ENCODE measurements around the gene AREL1.

Gene AREL1

GRCh38 chr14:74733221-74733620 is 20.3 kb upstream of the AREL1 start:
- Histone ChIP-seq H3K4me1 (ENCODE audit: insufficient read depth, low read length, poor library complexity, severe bottlenecking) (no peaks in the 10 kb centered on the region), H3K27me3 (ENCODE audit: insufficient read depth, low read length, poor library complexity, severe bottlenecking) (no peaks in the 10 kb centered on the region), H3K9ac (ENCODE audit: low read depth, low read length, poor library complexity, severe bottlenecking) (no peak overlapping the region), H3K9me2 (replicated peaks; ENCODE audit: low read depth, low read length) (no peaks in the 10 kb centered on the region), H3K79me2 (ENCODE audit: insufficient read depth, low read length) (peaks cover 5% of the 10 kb centered on the region; the same call in 1 of the 2 replicates), H3K36me3 (ENCODE audit: insufficient read depth, low read length) (peaks cover 46% of the 10 kb centered on the region; the same call in 1 of the 2 replicates), H3K4me3 (ENCODE audit: low read length, poor library complexity, severe bottlenecking) (no peak overlapping the region), H4K20me1 (ENCODE audit: insufficient read depth, low read length, poor library complexity, severe bottlenecking) (no peaks in the 10 kb centered on the region), H3K4me2 (ENCODE audit: low read depth, low read length, poor library complexity, severe bottlenecking) (no peak overlapping the region), H3K9me3 (ENCODE audit: insufficient read depth, low read depth, low read length) (no peaks in the 10 kb centered on the region), H3F3A (ENCODE audit: low read depth) (no peaks in the 10 kb centered on the region), H2AFZ (ENCODE audit: low read length) (no peak overlapping the region)
- TF ChIP-seq EZH2phosphoT487 (IDR thresholded peaks at IDR 0.05; ENCODE audit: borderline replicate concordance), result no peak
- TF ChIP-seq, protein P1, sequence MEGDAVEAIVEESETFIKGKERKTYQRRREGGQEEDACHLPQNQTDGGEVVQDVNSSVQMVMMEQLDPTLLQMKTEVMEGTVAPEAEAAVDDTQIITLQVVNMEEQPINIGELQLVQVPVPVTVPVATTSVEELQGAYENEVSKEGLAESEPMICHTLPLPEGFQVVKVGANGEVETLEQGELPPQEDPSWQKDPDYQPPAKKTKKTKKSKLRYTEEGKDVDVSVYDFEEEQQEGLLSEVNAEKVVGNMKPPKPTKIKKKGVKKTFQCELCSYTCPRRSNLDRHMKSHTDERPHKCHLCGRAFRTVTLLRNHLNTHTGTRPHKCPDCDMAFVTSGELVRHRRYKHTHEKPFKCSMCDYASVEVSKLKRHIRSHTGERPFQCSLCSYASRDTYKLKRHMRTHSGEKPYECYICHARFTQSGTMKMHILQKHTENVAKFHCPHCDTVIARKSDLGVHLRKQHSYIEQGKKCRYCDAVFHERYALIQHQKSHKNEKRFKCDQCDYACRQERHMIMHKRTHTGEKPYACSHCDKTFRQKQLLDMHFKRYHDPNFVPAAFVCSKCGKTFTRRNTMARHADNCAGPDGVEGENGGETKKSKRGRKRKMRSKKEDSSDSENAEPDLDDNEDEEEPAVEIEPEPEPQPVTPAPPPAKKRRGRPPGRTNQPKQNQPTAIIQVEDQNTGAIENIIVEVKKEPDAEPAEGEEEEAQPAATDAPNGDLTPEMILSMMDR (conservative IDR thresholded peaks at IDR 0.05; ENCODE audit: low read length), result no peak

DNA sequence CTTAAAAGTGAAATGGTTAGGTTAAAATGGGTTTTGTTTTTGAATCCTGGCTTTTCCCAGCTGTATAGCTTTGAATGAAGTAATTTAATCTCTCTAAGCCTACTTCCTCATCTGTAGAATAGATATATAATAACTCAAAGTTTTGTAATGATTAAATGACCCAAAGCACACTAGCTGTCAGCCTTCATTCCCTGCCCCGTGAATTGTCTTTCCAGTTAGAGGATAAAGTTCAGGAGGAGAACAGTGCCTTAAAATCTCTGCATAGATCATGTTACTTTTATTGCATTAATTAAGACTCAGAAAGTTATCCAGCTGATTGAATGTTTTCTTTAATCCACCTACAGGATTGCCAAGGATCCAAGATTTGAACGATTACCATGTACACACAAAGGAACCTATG is 19.5 kb upstream of the AREL1 start:
- no peak overlapping the region for H3K4me3 ChIP-seq (ENCODE audit: low read length, poor library complexity, severe bottlenecking)
- H3K36me3 ChIP-seq (ENCODE audit: insufficient read depth, low read length), result peaks cover 44% of the 10 kb centered on the region; the same call in 1 of the 2 replicates
- H3K4me2 ChIP-seq (ENCODE audit: low read depth, low read length, poor library complexity, severe bottlenecking), result no peak overlapping the region
- no peaks in the 10 kb centered on the region for H3K9me2 ChIP-seq (replicated peaks; ENCODE audit: low read depth, low read length)
- no peaks in the 10 kb centered on the region for H3K4me1 ChIP-seq (ENCODE audit: insufficient read depth, low read length, poor library complexity, severe bottlenecking)
- TF ChIP-seq EZH2phosphoT487 (IDR thresholded peaks at IDR 0.05; ENCODE audit: borderline replicate concordance), result no peak
- TF ChIP-seq, protein P1 (conservative IDR thresholded peaks at IDR 0.05; ENCODE audit: low read length), result no peak
- H3F3A ChIP-seq (ENCODE audit: low read depth), result no peaks in the 10 kb centered on the region
- H3K9ac ChIP-seq (ENCODE audit: low read depth, low read length, poor library complexity, severe bottlenecking), result no peak overlapping the region
- peaks cover 5% of the 10 kb centered on the region; the same call in 1 of the 2 replicates for H3K79me2 ChIP-seq (ENCODE audit: insufficient read depth, low read length)
- no peaks in the 10 kb centered on the region for H4K20me1 ChIP-seq (ENCODE audit: insufficient read depth, low read length, poor library complexity, severe bottlenecking)
- H2AFZ ChIP-seq (ENCODE audit: low read length), result no peak overlapping the region
- no peaks in the 10 kb centered on the region for H3K9me3 ChIP-seq (ENCODE audit: insufficient read depth, low read depth, low read length)
- no peaks in the 10 kb centered on the region for H3K27me3 ChIP-seq (ENCODE audit: insufficient read depth, low read length, poor library complexity, severe bottlenecking)

DNA sequence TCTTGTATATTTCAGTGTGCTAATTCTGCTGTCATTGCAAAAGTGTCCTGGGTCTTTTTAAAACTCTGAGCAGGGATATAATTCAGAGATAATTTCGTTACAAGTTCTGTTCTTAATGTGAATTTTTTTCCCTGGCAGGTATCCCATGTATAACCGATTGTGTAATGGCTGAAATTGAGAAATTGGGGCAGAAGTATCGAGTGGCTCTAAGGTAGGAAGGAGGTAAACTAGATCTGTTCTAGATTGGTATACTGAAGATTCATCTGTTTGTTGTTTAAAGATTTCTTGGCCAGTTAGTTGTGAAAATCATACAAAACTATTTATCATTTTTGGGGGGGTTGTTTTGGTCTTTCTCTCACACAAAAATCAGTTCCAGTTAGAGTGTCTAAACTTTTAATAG is 10.3 kb upstream of the AREL1 start:
- Histone ChIP-seq H3K4me1 (ENCODE audit: insufficient read depth, low read length, poor library complexity, severe bottlenecking) (no peaks in the 10 kb centered on the region), H3K9ac (ENCODE audit: low read depth, low read length, poor library complexity, severe bottlenecking) (no peak overlapping the region), H3K79me2 (ENCODE audit: insufficient read depth, low read length) (no peaks in the 10 kb centered on the region), H3F3A (ENCODE audit: low read depth) (no peaks in the 10 kb centered on the region), H3K4me3 (ENCODE audit: low read length, poor library complexity, severe bottlenecking) (no peak overlapping the region), H2AFZ (ENCODE audit: low read length) (no peak overlapping the region), H3K36me3 (ENCODE audit: insufficient read depth, low read length) (0 out of 2 replicates have a peak, but pooled peaks cover 3% of the 10 kb centered on the region), H3K9me3 (ENCODE audit: insufficient read depth, low read depth, low read length) (no peaks in the 10 kb centered on the region), H3K4me2 (ENCODE audit: low read depth, low read length, poor library complexity, severe bottlenecking) (no peak overlapping the region), H4K20me1 (ENCODE audit: insufficient read depth, low read length, poor library complexity, severe bottlenecking) (no peaks in the 10 kb centered on the region), H3K9me2 (replicated peaks; ENCODE audit: low read depth, low read length) (no peaks in the 10 kb centered on the region), H3K27me3 (ENCODE audit: insufficient read depth, low read length, poor library complexity, severe bottlenecking) (no peaks in the 10 kb centered on the region)
- TF ChIP-seq, protein P1 (conservative IDR thresholded peaks at IDR 0.05; ENCODE audit: low read length), result no peak
- TF ChIP-seq EZH2phosphoT487 (IDR thresholded peaks at IDR 0.05; ENCODE audit: borderline replicate concordance), result no peak
